Activated naive CD4-positive, alpha-beta T cell treated with anti-CD3 and anti-CD28 coated beads for 36 hours (primary cell): ENCODE data around the gene MSMB. TPM values are rescaled to one million over a fixed set of nuclear protein-coding genes. Genes with fewer than 3 reads are reported as not detected.
A peak's percentile ranks its signal among the peaks of the same experiment; 100 is the strongest.
"Not testable (repeated sequence)": the region's sequence is repeated elsewhere in the genome, so short reads cannot be mapped to it uniquely, and the experiment has no call there.

ENCODE experiments used
- CTCF ChIA-PET: fragments of 350-600 bp; sonication (Branson Sonifier 250); formaldehyde crosslinking; loops from one replicate; lab custom pipeline; 2021; ENCODE audit warnings: antibody characterized with exemption; lab: Charles Lee
- DNase-seq: peaks from one replicate; pipeline ENCODE4 v3.0.0-alpha.2; 2020
- H3K27ac Mint-ChIP-seq: one replicate; pipeline ENCODE4 v1.8.0; 2021; ENCODE audit warnings: mild to moderate bottlenecking, mixed read lengths
- H3K27me3 Mint-ChIP-seq: one replicate; pipeline ENCODE4 v1.8.0; 2021; ENCODE audit warnings: low read depth, mixed read lengths
- H3K36me3 Mint-ChIP-seq: one replicate; pipeline ENCODE4 v1.8.0; 2021; ENCODE audit warnings: low read depth, mixed read lengths
- H3K4me1 Mint-ChIP-seq: one replicate; pipeline ENCODE4 v1.8.0; 2021; ENCODE audit warnings: low read depth, mixed read lengths
- H3K4me3 Mint-ChIP-seq: one replicate; pipeline ENCODE4 v1.8.0; 2021; ENCODE audit warnings: mild to moderate bottlenecking, moderate library complexity, mixed read lengths
- H3K9me3 Mint-ChIP-seq: one replicate; pipeline ENCODE4 v1.8.0; 2021; ENCODE audit warnings: mixed read lengths
- intact Hi-C: fragments of 100-400 bp; cut with micrococcal nuclease; formaldehyde crosslinking; loops from one replicate; pipeline ENCODE4 v1.15.1; 2023
- total RNA-seq, 2 experiments: library from RNA; stranded (reverse); gene quantifications; one replicate each; pipeline ENCODE4 v1.2.3, GENCODE V29; 2021

The MSMB gene
- total RNA-seq, 2 experiments from 2014 or later: not detected

- Mint-ChIP-seq H3K36me3 (peaks cover 28% of the 10 kb centered on the region), H3K4me1 (peaks cover 20% of the 10 kb centered on the region), H3K9me3 (no peaks in the 10 kb centered on the region), H3K27ac (no peak overlapping the region), H3K27me3 (no peaks in the 10 kb centered on the region), H3K4me3 (no peak overlapping the region)
- DNase-seq: no peak
- CTCF ChIA-PET: no interaction called here
- intact Hi-C loops: no loop called here
Observed at GRCh38 chr10:46014206-46014605, 31.9 kb downstream of the MSMB start.

GRCh38 chr10:46012746-46013145, 33.3 kb downstream of the MSMB start:
- Mint-ChIP-seq H3K4me3 (no peak overlapping the region), H3K27ac (no peak overlapping the region), H3K9me3 (no peaks in the 10 kb centered on the region), H3K36me3 (peaks cover 34% of the 10 kb centered on the region), H3K4me1 (peaks cover 5% of the 10 kb centered on the region), H3K27me3 (no peaks in the 10 kb centered on the region)
- CTCF ChIA-PET: interaction anchor here (1.0 kb wide), 1 partner anchor 13 kb away, joined by 3 read pairs; no protein-coding TSS in a partner anchor
- DNase-seq: no peak
- intact Hi-C loops: loop anchor here (1.0 kb wide), 1 partner anchor 11 kb away; no protein-coding TSS in a partner anchor

GRCh38 chr10:46006219-46006618, 39.9 kb downstream of the MSMB start:
- Mint-ChIP-seq H3K27ac (peak overlapping the region; percentile 81), H3K9me3 (no peaks in the 10 kb centered on the region), H3K27me3 (no peaks in the 10 kb centered on the region), H3K36me3 (peaks cover 37% of the 10 kb centered on the region), H3K4me3 (no peak overlapping the region), H3K4me1 (peaks cover 2% of the 10 kb centered on the region)
- CTCF ChIA-PET: interaction anchor here (1.7 kb wide), 1 partner anchor 23 kb away, joined by 7 read pairs; no protein-coding TSS in a partner anchor
- no peak for DNase-seq
- intact Hi-C loops: no loop called here

- no peak overlapping the region for H3K4me3 Mint-ChIP-seq
- no peaks in the 10 kb centered on the region for H3K9me3 Mint-ChIP-seq
- H3K27me3 Mint-ChIP-seq: no peaks in the 10 kb centered on the region
- H3K27ac Mint-ChIP-seq: peak overlapping the region; percentile 36
- intact Hi-C loops: no loop called here
- no peak for DNase-seq
- CTCF ChIA-PET: interaction anchor here (0.6 kb wide), 1 partner anchor 368 kb away, joined by 3 read pairs; no protein-coding TSS in a partner anchor
- peaks cover 31% of the 10 kb centered on the region for H3K36me3 Mint-ChIP-seq
- peaks cover 2% of the 10 kb centered on the region for H3K4me1 Mint-ChIP-seq
Observed at GRCh38 chr10:46005383-46005782, 40.7 kb downstream of the MSMB start.

DNA sequence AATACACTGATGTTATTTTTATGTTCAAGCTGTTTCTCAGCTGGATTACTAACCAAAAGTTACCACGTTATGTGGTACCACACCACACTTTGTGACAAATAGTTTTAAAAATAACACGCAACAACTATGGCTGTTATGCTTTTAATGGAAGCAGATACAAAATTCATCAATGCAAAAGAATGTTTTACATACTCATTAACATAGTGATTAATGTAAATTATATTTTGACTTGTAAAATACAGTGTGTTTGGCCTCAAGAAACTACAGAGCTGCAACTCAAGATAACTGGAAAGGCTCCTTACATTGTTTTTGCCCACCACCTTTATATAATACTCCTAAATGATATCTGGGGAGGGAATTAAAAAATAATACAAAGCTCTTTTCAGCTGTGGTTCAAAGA, 41.1 kb downstream of the MSMB start:
- no peak for DNase-seq
- intact Hi-C loops: no loop called here
- no peaks in the 10 kb centered on the region for H3K27me3 Mint-ChIP-seq
- H3K27ac Mint-ChIP-seq: no peak overlapping the region
- H3K36me3 Mint-ChIP-seq: peaks cover 32% of the 10 kb centered on the region
- peaks cover 2% of the 10 kb centered on the region for H3K4me1 Mint-ChIP-seq
- no peak overlapping the region for H3K4me3 Mint-ChIP-seq
- CTCF ChIA-PET: interaction anchor here (0.6 to 1.4 kb wide), 2 partner anchors 24 to 368 kb away, joined by 3 to 7 read pairs; partner anchors contain the start of gene NCOA4
- H3K9me3 Mint-ChIP-seq: no peaks in the 10 kb centered on the region

DNA sequence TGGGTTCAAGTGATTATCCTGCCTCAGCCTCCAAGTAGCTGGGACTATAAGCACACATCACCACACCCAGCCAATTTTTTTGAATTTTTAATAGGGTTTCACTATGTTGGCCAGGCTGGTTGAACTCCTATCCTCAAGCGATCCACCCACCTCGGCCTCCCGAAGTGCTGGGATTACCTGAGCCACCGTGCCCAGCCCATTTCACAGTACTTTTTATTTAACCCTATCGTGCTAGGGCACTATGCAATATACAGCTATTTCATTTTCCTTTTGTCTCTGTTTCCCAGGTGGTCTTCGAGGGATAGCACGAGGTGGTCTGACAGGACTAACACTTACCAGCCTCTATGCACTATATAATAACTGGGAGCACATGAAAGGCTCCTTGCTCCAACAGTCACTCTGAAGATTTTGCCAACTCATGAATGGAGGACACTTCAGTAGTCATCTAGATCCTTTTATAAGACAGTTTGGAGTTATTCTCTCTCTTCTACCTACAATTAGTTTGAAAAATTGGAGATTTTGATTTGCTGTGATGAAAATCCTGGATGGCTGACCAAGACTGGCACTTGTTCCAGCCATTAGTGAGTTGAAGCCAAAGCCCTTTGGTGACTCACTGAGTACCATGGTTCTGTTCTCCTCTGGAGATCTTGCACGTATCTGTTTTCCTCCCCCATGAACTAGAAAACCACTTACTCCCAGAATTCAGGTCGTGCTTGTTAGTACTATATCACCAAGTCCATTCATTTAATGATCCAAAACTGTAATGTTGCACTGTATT, 43.0 kb downstream of the MSMB start:
- H3K9me3 Mint-ChIP-seq: peaks cover 2% of the 10 kb centered on the region
- no peak overlapping the region for H3K27ac Mint-ChIP-seq
- no peak overlapping the region for H3K4me3 Mint-ChIP-seq
- H3K4me1 Mint-ChIP-seq: peaks cover 2% of the 10 kb centered on the region
- no peak for DNase-seq
- intact Hi-C loops: no loop called here
- no peaks in the 10 kb centered on the region for H3K27me3 Mint-ChIP-seq
- peaks cover 40% of the 10 kb centered on the region for H3K36me3 Mint-ChIP-seq
- CTCF ChIA-PET: interaction anchor here (1.4 kb wide), 1 partner anchor 26 kb away, joined by 7 read pairs; the partner anchor contains the start of gene NCOA4

GRCh38 chr10:46002189-46002687, 43.8 kb downstream of the MSMB start:
- CTCF ChIA-PET: interaction anchor here (1.1 to 1.2 kb wide), 2 partner anchors 12 to 27 kb away, joined by 3 to 7 read pairs; no protein-coding TSS in a partner anchor
- H3K9me3 Mint-ChIP-seq, H3K27ac Mint-ChIP-seq, DNase-seq, intact Hi-C loops, H3K4me3 Mint-ChIP-seq, H3K4me1 Mint-ChIP-seq, H3K27me3 Mint-ChIP-seq: not testable (repeated sequence)
- H3K36me3 Mint-ChIP-seq: peaks cover 43% of the 10 kb centered on the region

GRCh38 chr10:46001187-46001756, 44.8 kb downstream of the MSMB start:
- H3K9me3 Mint-ChIP-seq: peaks cover 2% of the 10 kb centered on the region
- H3K4me3 Mint-ChIP-seq: no peak overlapping the region
- H3K27me3 Mint-ChIP-seq: no peaks in the 10 kb centered on the region
- H3K27ac Mint-ChIP-seq: no peak overlapping the region
- intact Hi-C loops: no loop called here
- no peaks in the 10 kb centered on the region for H3K4me1 Mint-ChIP-seq
- no peak for DNase-seq
- H3K36me3 Mint-ChIP-seq: peaks cover 39% of the 10 kb centered on the region
- CTCF ChIA-PET: interaction anchor here (0.9 to 1.2 kb wide), 3 partner anchors 11 to 28 kb away, joined by 3 to 7 read pairs (median 5); no protein-coding TSS in a partner anchor

GRCh38 chr10:46000538-46000937, 45.5 kb downstream of the MSMB start:
- Mint-ChIP-seq H3K27ac (no peak overlapping the region), H3K4me3 (no peak overlapping the region), H3K27me3 (no peaks in the 10 kb centered on the region), H3K9me3 (peaks cover 2% of the 10 kb centered on the region), H3K36me3 (peaks cover 37% of the 10 kb centered on the region), H3K4me1 (no peaks in the 10 kb centered on the region)
- CTCF ChIA-PET: no interaction called here
- intact Hi-C loops: no loop called here
- DNase-seq: no peak

- H3K27me3 Mint-ChIP-seq, DNase-seq, CTCF ChIA-PET, H3K9me3 Mint-ChIP-seq, H3K4me3 Mint-ChIP-seq, H3K4me1 Mint-ChIP-seq, H3K27ac Mint-ChIP-seq, intact Hi-C loops: not testable (repeated sequence)
- H3K36me3 Mint-ChIP-seq: peaks cover 37% of the 10 kb centered on the region
Observed at GRCh38 chr10:45999955-46000354, 46.1 kb downstream of the MSMB start.

DNA sequence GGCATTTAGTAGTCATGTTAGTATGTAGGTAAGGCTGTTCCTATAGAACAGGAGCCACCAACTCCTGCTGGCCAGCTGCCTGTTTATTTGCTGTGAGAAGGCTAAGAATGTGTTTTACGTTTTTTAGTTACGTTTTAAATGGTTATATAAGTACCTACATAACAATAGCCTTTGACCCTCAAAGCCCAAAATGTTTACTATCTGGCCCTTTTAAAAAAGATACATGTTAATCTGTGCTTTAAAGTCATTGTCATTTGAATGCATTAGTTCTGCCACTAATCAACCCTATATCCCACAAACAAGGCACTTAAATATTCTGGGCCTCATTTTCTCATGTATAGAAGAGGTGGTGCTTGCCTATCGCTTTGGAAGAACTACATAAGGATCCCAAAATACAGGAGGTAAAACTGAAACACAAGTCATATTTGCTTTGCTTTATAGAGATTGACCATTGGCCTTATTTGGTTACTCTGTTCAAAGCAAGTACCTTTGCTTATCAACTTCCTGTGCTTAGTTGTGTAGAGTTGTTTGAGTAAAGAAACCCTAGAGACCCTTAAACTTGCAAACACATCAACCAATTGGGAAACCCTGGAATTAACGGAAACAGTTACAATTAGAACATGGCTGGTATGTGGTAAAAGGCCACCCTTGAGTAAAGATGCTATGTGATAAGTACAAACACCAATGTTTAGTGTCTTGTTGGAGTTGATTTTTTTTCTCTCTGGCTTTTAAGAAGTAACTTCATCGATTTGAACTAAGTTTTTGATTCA, 47.9 kb downstream of the MSMB start:
- peaks cover 2% of the 10 kb centered on the region for H3K9me3 Mint-ChIP-seq
- no peak overlapping the region for H3K4me3 Mint-ChIP-seq
- H3K36me3 Mint-ChIP-seq: peaks cover 37% of the 10 kb centered on the region
- CTCF ChIA-PET: interaction anchor here (0.6 kb wide), 1 partner anchor 271 kb away, joined by 5 read pairs; no protein-coding TSS in a partner anchor
- H3K27ac Mint-ChIP-seq: no peak overlapping the region
- H3K4me1 Mint-ChIP-seq: no peaks in the 10 kb centered on the region
- intact Hi-C loops: no loop called here
- DNase-seq: no peak
- no peaks in the 10 kb centered on the region for H3K27me3 Mint-ChIP-seq

DNA sequence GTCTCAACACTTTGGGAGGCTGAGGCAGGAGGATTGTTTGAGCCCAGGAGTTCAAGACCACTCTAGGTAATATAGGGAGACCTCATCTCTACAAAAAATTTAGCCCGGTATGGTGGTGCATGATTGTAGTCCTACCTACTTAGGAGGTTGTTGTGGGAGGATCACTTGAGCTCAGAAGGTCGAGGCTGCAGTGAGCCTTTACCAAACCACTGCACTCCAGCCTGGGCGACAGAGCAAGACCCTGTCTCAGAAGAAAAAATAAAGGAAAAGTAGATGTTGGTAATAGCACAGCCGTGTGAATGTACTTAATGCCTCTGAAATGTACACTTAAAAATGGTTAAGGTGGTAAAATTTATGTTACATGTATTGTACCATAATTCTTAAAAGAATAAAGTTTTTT, 48.5 kb downstream of the MSMB start:
- no peak for DNase-seq
- Mint-ChIP-seq H3K27ac (no peak overlapping the region), H3K4me3 (no peak overlapping the region), H3K27me3 (no peaks in the 10 kb centered on the region), H3K4me1 (no peaks in the 10 kb centered on the region), H3K36me3 (peaks cover 38% of the 10 kb centered on the region), H3K9me3 (peaks cover 2% of the 10 kb centered on the region)
- CTCF ChIA-PET: no interaction called here
- intact Hi-C loops: no loop called here
